ENCODE measurements around the gene SPATA31C1.
"Not testable (repeated sequence)": the region's sequence is repeated elsewhere in the genome, so short reads cannot be mapped to it uniquely, and the experiment has no call there.

Gene SPATA31C1

DNA sequence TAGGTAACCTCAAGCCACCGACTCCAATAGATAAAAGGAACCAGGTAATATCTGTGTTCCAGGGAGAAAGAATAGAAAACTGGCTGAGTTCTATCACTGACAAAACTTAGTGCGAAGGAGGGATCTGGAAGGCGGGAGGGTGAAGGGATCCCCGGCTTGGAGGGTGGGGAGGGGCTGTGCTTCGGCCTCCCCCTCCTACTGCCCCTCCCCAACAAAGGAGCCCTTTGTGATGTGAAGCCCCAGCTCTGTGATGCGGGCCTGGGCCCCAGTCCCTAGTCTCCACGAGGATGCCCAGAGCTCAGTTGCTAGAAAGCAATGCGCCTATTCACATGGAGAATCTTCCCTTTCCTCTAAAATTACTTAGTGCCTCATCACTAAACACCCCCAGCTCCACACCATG lies at the start of gene SPATA31C1:
Gene SPATA31C1, plus strand, starts transcription at position 301 of the 400 bp plus-strand sequence.
- DNase-seq (ENCODE audit: low read depth in 2 of 2); H3K4me3 ChIP-seq (replicated peaks in 1 of 2; ENCODE audit: low read depth in 2 of 2, low read length in 2 of 2): not testable (repeated sequence)

DNA sequence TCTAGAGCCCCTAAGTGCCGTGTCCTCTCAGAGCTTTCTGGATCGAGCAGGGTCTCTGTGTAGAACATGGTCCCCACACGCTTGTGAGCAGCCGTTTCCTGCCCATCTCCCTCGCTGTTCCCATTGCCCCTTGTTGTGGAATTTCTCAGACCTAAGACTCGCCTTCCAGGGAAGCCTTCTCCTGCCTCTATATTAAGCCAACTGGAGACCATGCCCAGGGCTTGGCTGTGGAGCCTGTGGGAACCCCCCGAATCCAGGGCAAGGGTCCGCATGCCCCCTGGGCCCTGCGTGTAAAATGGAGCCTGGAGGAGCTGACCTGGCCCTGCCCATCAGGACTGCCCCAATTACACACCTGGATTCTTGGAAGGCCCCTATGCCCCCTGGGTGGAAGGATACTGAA lies 49.6 kb upstream of the SPATA31C1 start:
- H3K4me3 ChIP-seq (replicated peaks in 1 of 2; ENCODE audit: low read depth in 2 of 2, low read length in 2 of 2), result no peak overlapping the region
- no peak for DNase-seq (ENCODE audit: low read depth in 2 of 2)
- TF ChIP-seq, protein P1, sequence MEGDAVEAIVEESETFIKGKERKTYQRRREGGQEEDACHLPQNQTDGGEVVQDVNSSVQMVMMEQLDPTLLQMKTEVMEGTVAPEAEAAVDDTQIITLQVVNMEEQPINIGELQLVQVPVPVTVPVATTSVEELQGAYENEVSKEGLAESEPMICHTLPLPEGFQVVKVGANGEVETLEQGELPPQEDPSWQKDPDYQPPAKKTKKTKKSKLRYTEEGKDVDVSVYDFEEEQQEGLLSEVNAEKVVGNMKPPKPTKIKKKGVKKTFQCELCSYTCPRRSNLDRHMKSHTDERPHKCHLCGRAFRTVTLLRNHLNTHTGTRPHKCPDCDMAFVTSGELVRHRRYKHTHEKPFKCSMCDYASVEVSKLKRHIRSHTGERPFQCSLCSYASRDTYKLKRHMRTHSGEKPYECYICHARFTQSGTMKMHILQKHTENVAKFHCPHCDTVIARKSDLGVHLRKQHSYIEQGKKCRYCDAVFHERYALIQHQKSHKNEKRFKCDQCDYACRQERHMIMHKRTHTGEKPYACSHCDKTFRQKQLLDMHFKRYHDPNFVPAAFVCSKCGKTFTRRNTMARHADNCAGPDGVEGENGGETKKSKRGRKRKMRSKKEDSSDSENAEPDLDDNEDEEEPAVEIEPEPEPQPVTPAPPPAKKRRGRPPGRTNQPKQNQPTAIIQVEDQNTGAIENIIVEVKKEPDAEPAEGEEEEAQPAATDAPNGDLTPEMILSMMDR (IDR thresholded peaks at IDR 0.05; ENCODE audit: low read depth, low read length), result no peak

DNA sequence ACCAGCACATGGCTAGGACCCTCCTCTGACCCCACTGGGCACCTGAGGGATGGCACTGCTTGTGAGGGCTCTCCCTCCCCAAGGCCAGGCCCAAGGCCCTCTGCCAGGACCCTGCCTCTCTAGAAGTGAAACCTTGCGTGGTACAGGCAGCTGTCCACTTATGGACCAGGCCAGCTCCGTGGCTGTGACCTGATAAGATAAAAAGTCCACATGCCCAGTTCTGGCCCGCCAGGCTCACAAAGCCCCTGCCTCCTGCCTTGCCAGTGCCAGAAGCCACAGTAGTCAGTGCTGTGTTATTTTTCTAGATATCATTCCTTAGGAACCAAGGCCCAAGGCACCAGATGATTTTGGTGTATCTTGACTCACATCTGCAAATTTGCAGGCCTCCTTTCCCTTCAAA lies 49.1 kb upstream of the SPATA31C1 start:
- TF ChIP-seq, protein P1 (IDR thresholded peaks at IDR 0.05; ENCODE audit: low read depth, low read length), result no peak
- no peak for DNase-seq (ENCODE audit: low read depth in 2 of 2)
- H3K4me3 ChIP-seq (replicated peaks in 1 of 2; ENCODE audit: low read depth in 2 of 2, low read length in 2 of 2), result no peak overlapping the region

DNA sequence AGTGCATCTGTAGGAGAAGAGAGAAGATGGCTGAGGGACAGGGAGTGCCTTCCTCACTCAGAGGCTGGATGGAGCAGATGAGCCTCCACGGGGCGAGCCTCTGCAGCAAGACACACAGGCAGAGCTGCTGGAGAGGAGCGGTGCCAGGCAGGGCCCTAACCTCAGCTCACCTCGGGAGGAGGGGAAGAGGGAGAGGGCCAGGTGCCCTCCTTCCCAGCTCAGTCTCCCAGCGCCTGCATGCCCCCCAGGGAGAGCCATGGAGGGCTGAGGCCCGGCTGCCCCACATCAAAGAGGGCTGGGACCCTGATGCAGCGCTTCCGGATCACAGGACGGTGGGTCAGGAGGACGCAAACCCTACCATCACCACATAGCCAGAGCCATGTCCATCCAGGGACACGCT lies 48.7 kb upstream of the SPATA31C1 start:
- TF ChIP-seq, protein P1 (IDR thresholded peaks at IDR 0.05; ENCODE audit: low read depth, low read length), result no peak
- no peak overlapping the region for H3K4me3 ChIP-seq (replicated peaks in 1 of 2; ENCODE audit: low read depth in 2 of 2, low read length in 2 of 2)
- DNase-seq (ENCODE audit: low read depth in 2 of 2), result no peak

DNA sequence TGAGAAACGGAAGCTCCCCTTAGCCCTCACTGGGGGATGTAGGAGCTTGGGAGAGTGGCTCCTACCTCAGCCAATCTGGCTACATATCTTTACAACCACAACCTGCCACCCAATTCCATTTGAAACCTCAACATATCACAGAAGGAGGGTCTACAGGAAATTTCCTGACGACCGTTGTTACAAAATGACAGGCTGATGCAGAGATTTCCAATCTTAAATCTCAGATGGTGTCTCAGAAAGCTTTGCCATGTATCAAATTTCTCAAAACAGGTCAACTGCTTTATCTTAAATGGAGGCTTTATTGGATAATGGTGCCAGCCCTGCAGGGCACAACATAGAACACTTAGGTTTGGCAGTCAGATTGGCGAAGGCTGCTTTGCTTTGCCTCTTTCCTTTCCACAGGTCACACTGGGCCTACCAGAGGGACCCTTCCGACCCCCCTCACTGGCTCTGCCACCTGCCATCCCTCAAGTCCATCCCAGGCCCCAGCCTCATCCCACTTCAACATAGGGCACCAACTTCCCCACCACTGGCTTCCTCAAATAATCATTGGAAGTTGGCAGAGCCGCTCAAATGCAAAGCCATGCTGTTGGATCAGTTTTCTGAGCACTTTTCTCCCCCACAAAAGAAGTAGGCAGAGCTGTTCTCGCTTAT lies 46.2 kb upstream of the SPATA31C1 start:
- TF ChIP-seq, protein P1 (IDR thresholded peaks at IDR 0.05; ENCODE audit: low read depth, low read length), result no peak
- DNase-seq (ENCODE audit: low read depth in 2 of 2), result no peak
- H3K4me3 ChIP-seq (replicated peaks in 1 of 2; ENCODE audit: low read depth in 2 of 2, low read length in 2 of 2), result no peak overlapping the region

DNA sequence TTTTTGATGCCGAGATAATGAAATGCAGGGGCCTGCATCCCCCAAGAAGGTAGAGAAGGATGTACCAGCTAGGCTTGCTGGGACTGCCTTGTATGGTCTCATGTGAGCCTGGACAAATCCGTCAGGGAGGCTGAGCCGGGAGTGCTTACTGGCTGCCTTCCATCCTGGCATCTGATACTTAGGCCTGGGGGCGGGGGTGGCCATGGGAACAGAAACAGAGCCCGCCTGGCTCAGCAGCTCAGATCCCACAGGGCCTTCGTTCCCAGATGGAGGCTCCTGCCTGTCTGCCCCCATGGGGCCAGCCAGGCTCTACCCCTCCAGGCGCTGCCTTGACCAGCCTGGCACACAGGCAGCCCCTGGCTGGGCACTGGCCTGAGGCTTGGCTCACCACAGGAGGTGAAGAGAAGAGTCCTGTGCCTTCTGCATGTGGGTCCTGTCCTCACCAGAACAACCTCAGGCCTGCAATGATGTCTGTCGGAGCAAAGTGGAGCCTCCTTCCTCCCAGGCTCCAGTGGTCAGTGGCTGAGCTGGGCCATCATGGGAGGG lies 45.6 kb upstream of the SPATA31C1 start:
- TF ChIP-seq, protein P1 (IDR thresholded peaks at IDR 0.05; ENCODE audit: low read depth, low read length), result no peak
- peak in 1 of 2 donors; percentile 69 for DNase-seq (ENCODE audit: low read depth in 2 of 2)

DNA sequence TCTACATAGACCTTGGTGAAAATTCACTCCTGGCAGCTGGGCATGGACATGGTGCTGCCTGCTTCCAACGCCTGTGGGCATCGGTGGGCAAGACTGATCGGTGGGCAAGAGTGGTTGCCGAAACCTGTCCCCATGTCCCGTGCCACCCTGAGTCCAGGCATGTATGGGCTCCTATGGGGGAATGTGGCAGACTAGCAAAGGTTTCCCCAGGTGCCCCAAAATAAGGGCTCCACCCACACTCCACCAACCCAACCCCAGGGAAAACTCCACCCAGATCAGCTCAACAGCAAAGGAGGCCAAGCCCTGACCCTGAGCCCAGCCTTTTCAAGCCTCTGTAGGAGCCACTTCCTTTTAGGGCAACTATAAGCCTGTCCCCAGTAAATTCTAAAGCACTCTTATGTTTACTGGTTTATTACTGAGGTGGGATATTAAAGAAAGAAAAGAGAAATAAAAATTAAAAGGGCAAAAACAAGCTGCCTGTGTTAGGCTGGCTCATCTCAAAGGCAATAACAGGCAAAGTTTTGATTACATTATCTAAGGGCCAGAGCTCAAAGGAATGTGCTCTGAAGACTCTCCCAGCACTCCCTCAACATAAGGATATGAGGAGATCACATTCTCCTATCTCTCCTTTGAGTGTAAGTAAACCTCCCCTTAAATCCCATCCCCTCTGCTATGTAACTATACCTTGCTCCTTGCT lies 44.0 kb upstream of the SPATA31C1 start:
- H3K4me3 ChIP-seq (replicated peaks in 1 of 2; ENCODE audit: low read depth in 2 of 2, low read length in 2 of 2), result no peak overlapping the region
- no peak for DNase-seq (ENCODE audit: low read depth in 2 of 2)
- TF ChIP-seq, protein P1 (IDR thresholded peaks at IDR 0.05; ENCODE audit: low read depth, low read length), result no peak

More for the DNA sequence above, 45.6 kb upstream of the SPATA31C1 start:
- H3K4me3 ChIP-seq (replicated peaks in 1 of 2; ENCODE audit: low read depth in 2 of 2, low read length in 2 of 2), result no peak overlapping the region
